Endothelial cell (in vitro differentiated cells): ENCODE measurements around the gene DRAXIN. TPM values are rescaled to one million over a fixed set of nuclear protein-coding genes. Genes with fewer than 3 reads are reported as not detected.

Source experiments
- DNase-seq: peaks from one replicate; pipeline ENCODE4 v3.0.0; 2021; ENCODE audit warnings: low spot score
- H3K27ac Mint-ChIP-seq: one replicate; pipeline ENCODE4 v1.8.0; 2021; ENCODE audit warnings: mixed read lengths, inconsistent platforms; ENCODE audit not compliant: unreplicated experiment
- H3K27me3 Mint-ChIP-seq: one replicate; pipeline ENCODE4 v1.8.0; 2021; ENCODE audit warnings: mild to moderate bottlenecking, moderate library complexity, mixed read lengths, inconsistent platforms; ENCODE audit not compliant: unreplicated experiment
- H3K36me3 Mint-ChIP-seq: one replicate; pipeline ENCODE4 v1.8.0; 2021; ENCODE audit warnings: mild to moderate bottlenecking, low read depth, mixed read lengths, inconsistent platforms; ENCODE audit not compliant: unreplicated experiment
- H3K4me1 Mint-ChIP-seq: one replicate; pipeline ENCODE4 v1.8.0; 2021; ENCODE audit warnings: mild to moderate bottlenecking, mixed read lengths, inconsistent platforms; ENCODE audit not compliant: unreplicated experiment
- H3K4me3 Mint-ChIP-seq: one replicate; pipeline ENCODE4 v1.8.0; 2021; ENCODE audit warnings: mild to moderate bottlenecking, mixed read lengths, inconsistent platforms; ENCODE audit not compliant: unreplicated experiment
- H3K9me3 Mint-ChIP-seq: one replicate; pipeline ENCODE4 v1.8.0; 2021; ENCODE audit warnings: mixed read lengths, inconsistent platforms; ENCODE audit not compliant: unreplicated experiment
- total RNA-seq: library from RNA; stranded (reverse); fragmentation: NEBNext Ultra II Directional; extraction: Animal tissue kit (Norgen Biotek cat#: 25700); gene quantifications from one replicate; pipeline ENCODE4 v1.2.1, GENCODE V29; 2021; ENCODE audit not compliant: unreplicated experiment
- TF ChIP-seq, protein P1 (sequence below): fragments of 200-600 bp; sonication (generic); IDR thresholded peaks from one replicate; pipeline ENCODE4 v1.5.0; 2021; ENCODE audit warnings: antibody characterized with exemption; ENCODE audit not compliant: unreplicated experiment

The DRAXIN gene
- total RNA-seq, 1 donor from 2014 or later: 0.46 TPM

GRCh38 chr1:11685210-11685752 is 6.2 kb upstream of the DRAXIN start:
- H3K27ac Mint-ChIP-seq: no peak overlapping the region
- H3K36me3 Mint-ChIP-seq: peaks cover 3% of the 10 kb centered on the region
- H3K4me3 Mint-ChIP-seq: no peak overlapping the region
- H3K4me1 Mint-ChIP-seq: peaks cover 9% of the 10 kb centered on the region
- no peaks in the 10 kb centered on the region for H3K9me3 Mint-ChIP-seq
- peaks cover 8% of the 10 kb centered on the region for H3K27me3 Mint-ChIP-seq
- no peak for DNase-seq
- TF ChIP-seq, protein P1, sequence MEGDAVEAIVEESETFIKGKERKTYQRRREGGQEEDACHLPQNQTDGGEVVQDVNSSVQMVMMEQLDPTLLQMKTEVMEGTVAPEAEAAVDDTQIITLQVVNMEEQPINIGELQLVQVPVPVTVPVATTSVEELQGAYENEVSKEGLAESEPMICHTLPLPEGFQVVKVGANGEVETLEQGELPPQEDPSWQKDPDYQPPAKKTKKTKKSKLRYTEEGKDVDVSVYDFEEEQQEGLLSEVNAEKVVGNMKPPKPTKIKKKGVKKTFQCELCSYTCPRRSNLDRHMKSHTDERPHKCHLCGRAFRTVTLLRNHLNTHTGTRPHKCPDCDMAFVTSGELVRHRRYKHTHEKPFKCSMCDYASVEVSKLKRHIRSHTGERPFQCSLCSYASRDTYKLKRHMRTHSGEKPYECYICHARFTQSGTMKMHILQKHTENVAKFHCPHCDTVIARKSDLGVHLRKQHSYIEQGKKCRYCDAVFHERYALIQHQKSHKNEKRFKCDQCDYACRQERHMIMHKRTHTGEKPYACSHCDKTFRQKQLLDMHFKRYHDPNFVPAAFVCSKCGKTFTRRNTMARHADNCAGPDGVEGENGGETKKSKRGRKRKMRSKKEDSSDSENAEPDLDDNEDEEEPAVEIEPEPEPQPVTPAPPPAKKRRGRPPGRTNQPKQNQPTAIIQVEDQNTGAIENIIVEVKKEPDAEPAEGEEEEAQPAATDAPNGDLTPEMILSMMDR: no peak

DNA sequence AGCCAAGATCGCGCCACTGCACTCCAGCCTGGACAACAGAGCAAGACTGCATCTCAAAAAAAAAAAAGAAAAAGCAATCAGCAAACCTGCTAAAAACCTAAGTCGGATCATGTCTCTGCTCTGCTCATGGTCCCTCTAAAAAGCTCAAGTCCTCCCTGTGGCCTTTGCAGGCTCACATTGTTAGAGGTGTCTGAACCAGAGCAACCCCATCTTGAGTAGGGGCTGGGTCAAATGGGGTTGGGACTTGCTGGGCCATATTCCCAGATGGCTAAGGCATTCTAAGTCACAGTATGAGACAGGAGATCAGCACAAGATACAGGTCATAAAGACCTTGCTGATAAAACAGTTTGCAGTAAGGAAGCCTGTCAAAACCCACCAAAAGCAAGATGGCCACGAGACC is 3.0 kb upstream of the DRAXIN start:
- Mint-ChIP-seq H3K27ac (no peak overlapping the region), H3K4me1 (peaks cover 12% of the 10 kb centered on the region), H3K9me3 (no peaks in the 10 kb centered on the region), H3K4me3 (no peak overlapping the region), H3K36me3 (peaks cover 5% of the 10 kb centered on the region), H3K27me3 (peaks cover 12% of the 10 kb centered on the region)
- TF ChIP-seq, protein P1: no peak
- no peak for DNase-seq

GRCh38 chr1:11690397-11691301 is 861 bp upstream of the DRAXIN start:
- TF ChIP-seq, protein P1: no peak
- peak overlapping the region; percentile 63 for H3K4me3 Mint-ChIP-seq

DNA sequence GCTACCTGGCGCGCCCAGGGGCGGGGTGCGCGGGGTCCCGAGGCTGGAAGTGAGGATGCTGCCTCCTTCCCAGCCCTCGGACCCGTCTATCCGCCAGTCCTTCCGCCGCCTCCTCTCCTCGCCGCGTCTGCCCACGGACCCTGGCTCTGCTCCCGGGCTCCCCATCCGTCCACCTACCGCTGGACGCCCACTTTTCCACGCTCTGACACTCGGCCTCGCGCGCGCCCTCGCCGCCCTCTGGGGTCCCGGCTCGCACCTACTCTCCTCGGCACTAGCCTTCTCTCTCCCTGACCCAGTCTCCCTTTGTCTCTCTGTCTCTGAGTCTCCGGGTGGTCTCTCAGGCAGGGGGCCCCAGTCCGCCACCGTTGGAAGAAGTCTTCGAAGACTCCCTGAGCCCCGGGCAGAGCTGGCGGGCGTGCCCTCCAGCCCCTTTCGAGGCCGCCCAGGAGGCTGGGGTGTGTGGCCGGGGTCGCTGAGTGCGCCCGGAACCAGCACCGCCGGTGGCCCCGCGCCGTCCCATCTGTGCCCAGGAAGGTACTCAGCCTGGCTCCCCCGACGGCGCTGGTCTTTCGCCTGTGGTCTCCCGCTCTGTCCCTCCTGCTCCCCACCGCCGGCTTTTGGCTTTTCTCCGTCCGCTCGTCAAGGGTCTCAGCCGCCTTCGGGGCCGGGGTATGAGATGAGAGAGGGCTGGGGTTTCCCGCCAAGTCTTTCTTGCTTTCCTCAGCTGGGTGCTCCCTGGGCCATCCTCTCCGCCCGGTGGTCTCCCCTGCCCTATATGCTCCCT is 610 bp downstream of the DRAXIN start:
- Mint-ChIP-seq H3K27me3 (peaks cover 16% of the 10 kb centered on the region), H3K9me3 (no peaks in the 10 kb centered on the region), H3K4me3 (peak overlapping the region; percentile 69), H3K36me3 (peaks cover 5% of the 10 kb centered on the region), H3K4me1 (peaks cover 12% of the 10 kb centered on the region), H3K27ac (no peak overlapping the region)
- TF ChIP-seq, protein P1: no peak
- DNase-seq: no peak

More at GRCh38 chr1:11690397-11691301, 861 bp upstream of the DRAXIN start:
- Mint-ChIP-seq H3K9me3 (no peaks in the 10 kb centered on the region), H3K36me3 (peaks cover 5% of the 10 kb centered on the region), H3K27ac (no peak overlapping the region), H3K4me1 (peaks cover 12% of the 10 kb centered on the region), H3K27me3 (peaks cover 14% of the 10 kb centered on the region)
- DNase-seq: no peak
